HG02610 (cell line): ENCODE data around the gene KRTAP12-1.
"Not testable (repeated sequence)": the region's sequence is repeated elsewhere in the genome, so short reads cannot be mapped to it uniquely, and the experiment has no call there.

Experiments used
- ATAC-seq: cut with Tn5 transposase; IDR thresholded peaks from one replicate; pipeline ENCODE4 v1.9.1; 2021; ENCODE audit warnings: mild to moderate bottlenecking, moderate library complexity; ENCODE audit not compliant: unreplicated experiment

KRTAP12-1 gene

GRCh38 chr21:44648557-44649311 lies 33.2 kb downstream of the KRTAP12-1 start:
- no peak for ATAC-seq

GRCh38 chr21:44647222-44647552 lies 34.8 kb downstream of the KRTAP12-1 start:
- no peak for ATAC-seq

- ATAC-seq, result not testable (repeated sequence)
These were observed 35.4 kb downstream of the KRTAP12-1 start, which contains the start of gene KRTAP10-11 for GRCh38 chr21:44646366-44647221. KRTAP10-11 (plus strand) TSS chr21:44646414; CDS start chr21:44646459, 45 bp downstream.

- no peak for ATAC-seq
These were observed 37.1 kb downstream of the KRTAP12-1 start for GRCh38 chr21:44644878-44645277.

- ATAC-seq, result no peak
These were observed 38.1 kb downstream of the KRTAP12-1 start for GRCh38 chr21:44643741-44644310.

- no peak for ATAC-seq
These were observed 41.2 kb downstream of the KRTAP12-1 start for GRCh38 chr21:44640761-44641160.

GRCh38 chr21:44639331-44639655 lies 42.7 kb downstream of the KRTAP12-1 start:
- no peak for ATAC-seq

GRCh38 chr21:44638506-44639330 lies 43.2 kb downstream of the KRTAP12-1 start:
- ATAC-seq, result not testable (repeated sequence)

- not testable (repeated sequence) for ATAC-seq
These were observed 44.1 kb downstream of the KRTAP12-1 start for GRCh38 chr21:44637851-44638348.

GRCh38 chr21:44637018-44637850 lies 44.7 kb downstream of the KRTAP12-1 start, which contains the start of gene KRTAP10-10:
KRTAP10-10 (plus strand) TSS chr21:44637356; CDS start chr21:44637418, 62 bp downstream.
- no peak for ATAC-seq

GRCh38 chr21:44636209-44637017 lies 45.5 kb downstream of the KRTAP12-1 start:
- ATAC-seq, result no peak

- ATAC-seq, result no peak
These were observed 49.9 kb downstream of the KRTAP12-1 start for GRCh38 chr21:44632067-44632466.
